ENCODE results near the gene ALOX5.

DNA sequence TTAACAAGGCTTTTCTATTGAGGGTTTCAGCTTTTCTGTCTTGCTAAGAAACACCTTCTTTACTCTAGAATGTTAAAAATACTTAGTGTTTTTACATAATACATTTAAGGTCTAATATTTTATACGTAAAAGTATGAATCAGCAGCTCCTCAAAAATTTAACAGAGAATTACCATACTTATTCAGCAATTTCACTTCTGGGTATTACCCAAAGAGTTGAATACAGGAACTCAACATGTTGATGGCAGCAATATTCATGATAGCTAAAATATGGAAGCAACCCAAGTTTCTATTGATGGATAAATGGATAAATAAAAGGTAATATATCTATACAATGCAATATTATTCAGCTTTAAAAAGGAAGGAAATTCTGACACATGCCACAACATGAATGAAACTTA is 48.9 kb upstream of the ALOX5 start:
- TF ChIP-seq, protein P1, sequence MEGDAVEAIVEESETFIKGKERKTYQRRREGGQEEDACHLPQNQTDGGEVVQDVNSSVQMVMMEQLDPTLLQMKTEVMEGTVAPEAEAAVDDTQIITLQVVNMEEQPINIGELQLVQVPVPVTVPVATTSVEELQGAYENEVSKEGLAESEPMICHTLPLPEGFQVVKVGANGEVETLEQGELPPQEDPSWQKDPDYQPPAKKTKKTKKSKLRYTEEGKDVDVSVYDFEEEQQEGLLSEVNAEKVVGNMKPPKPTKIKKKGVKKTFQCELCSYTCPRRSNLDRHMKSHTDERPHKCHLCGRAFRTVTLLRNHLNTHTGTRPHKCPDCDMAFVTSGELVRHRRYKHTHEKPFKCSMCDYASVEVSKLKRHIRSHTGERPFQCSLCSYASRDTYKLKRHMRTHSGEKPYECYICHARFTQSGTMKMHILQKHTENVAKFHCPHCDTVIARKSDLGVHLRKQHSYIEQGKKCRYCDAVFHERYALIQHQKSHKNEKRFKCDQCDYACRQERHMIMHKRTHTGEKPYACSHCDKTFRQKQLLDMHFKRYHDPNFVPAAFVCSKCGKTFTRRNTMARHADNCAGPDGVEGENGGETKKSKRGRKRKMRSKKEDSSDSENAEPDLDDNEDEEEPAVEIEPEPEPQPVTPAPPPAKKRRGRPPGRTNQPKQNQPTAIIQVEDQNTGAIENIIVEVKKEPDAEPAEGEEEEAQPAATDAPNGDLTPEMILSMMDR (IDR thresholded peaks at IDR 0.05) = no peak
- TF ChIP-seq POLR2A (IDR thresholded peaks at IDR 0.05; ENCODE audit: low read depth) (no peak), EP300 (IDR thresholded peaks at IDR 0.05) (no peak)
